ENCODE data around the gene PSEN2.

DNA sequence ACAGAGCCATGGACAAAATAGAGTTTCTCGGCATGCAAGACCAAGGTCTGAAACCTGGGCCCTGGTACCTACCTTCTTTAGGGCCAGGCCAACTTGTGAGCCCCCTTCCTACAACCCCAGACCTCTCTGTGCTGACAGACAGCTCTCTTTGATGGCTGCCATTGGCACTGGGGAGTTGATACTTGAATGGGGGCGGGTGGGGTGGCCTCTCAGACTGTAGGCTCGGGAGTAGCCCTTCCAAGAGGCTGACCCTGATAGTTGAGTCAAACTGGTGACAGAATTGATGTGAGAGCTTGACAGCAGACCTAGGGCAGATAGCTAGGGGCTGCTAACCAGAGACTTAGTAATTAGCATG is 44.7 kb upstream of the PSEN2 start:
- TF ChIP-seq EZH2 (IDR thresholded peaks at IDR 0.05) (no peak), POLR2AphosphoS5 (IDR thresholded peaks at IDR 0.05; ENCODE audit: borderline replicate concordance, low read depth, low read length) (no peak), FOXP2 (optimal IDR thresholded peaks at IDR 0.05; ENCODE audit: control extremely low read depth, extremely low read length, insufficient read depth) (no peak)
